DOHH2 (cell line): ENCODE data around the gene ARHGEF7.

Experiments
- CTCF ChIP-seq: fragments of 200-600 bp; sonication (generic); IDR thresholded peaks from one replicate; pipeline ENCODE4 v1.5.1; 2014; ENCODE audit warnings: antibody characterized with exemption, mild to moderate bottlenecking, low read depth, low read length; ENCODE audit not compliant: poor library complexity, severe bottlenecking
- EZH2phosphoT487 ChIP-seq: fragments of 200-600 bp; sonication (generic); IDR thresholded peaks from 2 replicates; pipeline ENCODE4 v1.6.1; 2017; ENCODE audit warnings: borderline replicate concordance, mild to moderate bottlenecking, antibody characterized with exemption, low read length, moderate library complexity, mixed read lengths

GRCh38 chr13:111347438-111347837, 232.3 kb downstream of the ARHGEF7 start:
- TF ChIP-seq CTCF = no peak
- no peak for TF ChIP-seq EZH2phosphoT487
